Measurements from ENCODE around the gene ZNF483.

- TF ChIP-seq POLR2A (IDR thresholded peaks at IDR 0.05) (no peak), EP300 (IDR thresholded peaks at IDR 0.05) (no peak), CTCF (IDR thresholded peaks at IDR 0.05) (no peak)
These were observed 90.9 kb downstream of the ZNF483 start for GRCh38 chr9:111615928-111616327.
